Gastroesophageal sphincter (tissue), 2 donors: ENCODE data around the gene TMEM184A.

ENCODE experiments used
- EP300 ChIP-seq: sonication (generic); formaldehyde crosslinking; IDR thresholded peaks from one replicate; pipeline ENCODE4 v1.6.1; 2017; ENCODE audit warnings: antibody characterized with exemption, mild to moderate bottlenecking
- POLR2A ChIP-seq, 2 donors: fragments of 450-650 bp; IDR thresholded peaks; one replicate each; pipeline ENCODE4 v1.6.1; 2017; ENCODE audit warnings: antibody characterized with exemption in 2 of 2, mild to moderate bottlenecking in 2 of 2, moderate library complexity in 1 of 2

- TF ChIP-seq EP300 = no peak
- TF ChIP-seq POLR2A (IDR thresholded peaks at IDR 0.05) = no peak
Measured at GRCh38 chr7:1592299-1592871, 36.4 kb upstream of the TMEM184A start.
